ENCODE results near the gene ZCCHC4. TPM values are rescaled to one million over a fixed set of nuclear protein-coding genes. Genes with fewer than 3 reads are reported as not detected.

The ZCCHC4 gene, protein sequence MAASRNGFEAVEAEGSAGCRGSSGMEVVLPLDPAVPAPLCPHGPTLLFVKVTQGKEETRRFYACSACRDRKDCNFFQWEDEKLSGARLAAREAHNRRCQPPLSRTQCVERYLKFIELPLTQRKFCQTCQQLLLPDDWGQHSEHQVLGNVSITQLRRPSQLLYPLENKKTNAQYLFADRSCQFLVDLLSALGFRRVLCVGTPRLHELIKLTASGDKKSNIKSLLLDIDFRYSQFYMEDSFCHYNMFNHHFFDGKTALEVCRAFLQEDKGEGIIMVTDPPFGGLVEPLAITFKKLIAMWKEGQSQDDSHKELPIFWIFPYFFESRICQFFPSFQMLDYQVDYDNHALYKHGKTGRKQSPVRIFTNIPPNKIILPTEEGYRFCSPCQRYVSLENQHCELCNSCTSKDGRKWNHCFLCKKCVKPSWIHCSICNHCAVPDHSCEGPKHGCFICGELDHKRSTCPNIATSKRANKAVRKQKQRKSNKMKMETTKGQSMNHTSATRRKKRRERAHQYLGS
- 10 to 100 TPM; 14.2 to 18.9 (median 15.2) TPM for total RNA-seq

DNA sequence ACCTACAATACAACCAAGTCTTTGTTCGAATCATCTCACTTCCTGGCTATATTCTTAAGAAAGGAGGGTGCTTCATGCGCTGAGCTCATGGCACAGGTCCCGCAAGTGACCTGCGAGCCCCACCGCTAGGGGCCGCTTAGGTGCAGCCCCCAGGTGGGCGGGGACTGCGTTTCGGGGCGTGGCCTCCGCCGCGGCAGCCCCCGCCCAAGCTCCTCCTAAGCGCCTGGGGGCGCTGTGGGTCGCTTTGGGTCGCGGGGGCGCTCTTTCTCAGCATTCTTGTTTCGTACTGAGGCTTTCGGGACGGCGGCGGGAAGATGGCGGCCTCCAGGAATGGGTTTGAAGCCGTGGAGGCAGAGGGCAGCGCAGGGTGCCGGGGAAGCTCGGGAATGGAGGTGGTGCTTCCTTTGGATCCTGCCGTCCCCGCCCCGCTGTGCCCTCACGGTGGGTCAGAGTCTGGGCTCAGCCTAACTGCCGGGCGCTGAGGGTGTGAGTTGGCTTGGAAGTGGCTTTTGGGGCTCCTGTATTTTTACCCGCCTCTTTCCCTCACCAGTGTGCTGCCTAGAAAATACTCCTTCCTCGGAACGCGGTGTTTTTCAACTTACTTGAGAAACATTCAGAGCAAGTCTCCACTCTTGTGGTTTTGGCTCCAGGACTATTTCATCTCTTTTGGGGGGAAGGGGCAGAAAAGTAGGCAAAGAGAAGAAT is at the start of gene ZCCHC4:
Gene ZCCHC4, plus strand, starts transcription at position 279 of the 705 bp plus-strand sequence. Its CDS starts 36 bp downstream, at position 315.
- peaks cover 13% of the 10 kb centered on the region for H3K36me3 Mint-ChIP-seq (ENCODE audit: insufficient read depth)
- H3K4me1 Mint-ChIP-seq (ENCODE audit: low read depth): peaks cover 23% of the 10 kb centered on the region
- DNase-seq (peak; percentile 89), ATAC-seq (peak; percentile 97 to 98)
- peaks cover 6% of the 10 kb centered on the region for H3K27me3 Mint-ChIP-seq (ENCODE audit: low read depth)
- peak within 1 kb of the TSS; percentile 99 for H3K4me3 Mint-ChIP-seq
- no peaks in the 10 kb centered on the region for H3K9me3 Mint-ChIP-seq

DNA sequence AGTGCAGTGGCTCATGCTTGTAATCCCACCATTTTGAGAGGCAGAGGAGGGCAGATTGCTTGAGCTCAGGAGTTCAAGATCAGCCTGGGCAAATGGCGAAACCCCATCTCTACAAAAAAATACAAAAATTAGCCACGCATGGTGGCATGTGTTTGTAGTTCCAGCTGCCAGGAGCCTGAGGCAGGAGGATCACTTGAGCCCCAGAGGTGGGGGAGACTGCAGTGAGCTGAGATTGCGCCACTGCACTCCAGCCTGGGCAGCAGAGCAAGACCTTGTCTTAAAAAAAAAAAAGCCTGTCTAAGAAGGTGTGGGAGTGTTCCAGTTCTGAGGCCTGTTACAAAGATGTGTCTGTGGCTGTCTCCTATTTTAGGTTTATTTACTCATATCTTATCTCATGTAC is 40.7 kb upstream of the ZCCHC4 start:
- H3K4me3 Mint-ChIP-seq: no peak overlapping the region
- H3K4me1 Mint-ChIP-seq (ENCODE audit: low read depth): no peaks in the 10 kb centered on the region
- H3K9me3 Mint-ChIP-seq: no peaks in the 10 kb centered on the region
- peaks cover 33% of the 10 kb centered on the region for H3K36me3 Mint-ChIP-seq (ENCODE audit: insufficient read depth)
- ATAC-seq: no peak
- H3K27me3 Mint-ChIP-seq (ENCODE audit: low read depth): no peaks in the 10 kb centered on the region
- DNase-seq: no peak

DNA sequence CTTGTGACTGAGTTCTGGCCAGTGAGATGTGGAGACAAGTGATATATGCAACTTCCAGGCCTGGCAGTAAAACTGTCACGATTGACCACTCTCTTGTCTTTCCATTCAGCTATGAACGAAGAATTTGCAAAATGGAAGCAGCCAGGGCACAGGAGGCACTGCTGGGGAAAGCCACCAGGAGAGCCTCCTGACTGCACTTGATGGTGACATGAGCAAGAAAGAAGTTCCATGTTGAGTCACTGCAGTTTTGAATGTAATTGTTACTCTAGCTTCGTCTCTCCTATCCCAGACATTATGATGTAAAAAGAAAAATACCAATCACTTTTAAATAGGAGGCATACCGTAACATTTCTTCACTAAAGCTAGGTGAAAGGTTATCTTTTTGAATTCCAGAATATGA is 32.4 kb upstream of the ZCCHC4 start:
- ATAC-seq (no peak), DNase-seq (no peak)
- no peaks in the 10 kb centered on the region for H3K4me1 Mint-ChIP-seq (ENCODE audit: low read depth)
- H3K27me3 Mint-ChIP-seq (ENCODE audit: low read depth): no peaks in the 10 kb centered on the region
- no peak overlapping the region for H3K4me3 Mint-ChIP-seq
- no peaks in the 10 kb centered on the region for H3K9me3 Mint-ChIP-seq
- H3K36me3 Mint-ChIP-seq (ENCODE audit: insufficient read depth): peaks cover 15% of the 10 kb centered on the region

DNA sequence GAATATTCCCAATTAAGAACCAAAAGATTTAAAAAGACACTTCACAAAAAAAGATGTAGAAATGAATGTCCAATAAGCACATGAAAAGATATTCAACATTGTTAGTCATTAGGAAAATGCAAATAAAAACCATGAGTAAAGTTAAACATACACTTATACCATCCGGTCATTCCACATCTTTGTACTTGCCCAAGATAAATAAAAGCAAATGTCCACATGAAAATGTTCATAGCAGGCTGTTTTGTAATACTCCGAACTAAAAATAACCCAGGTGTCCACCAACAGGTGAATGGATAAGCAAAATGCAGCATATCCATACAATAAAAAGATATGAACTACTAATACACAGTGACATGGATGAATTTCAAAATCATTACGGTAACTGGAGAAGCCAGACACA is 28.6 kb upstream of the ZCCHC4 start:
- peaks cover 15% of the 10 kb centered on the region for H3K9me3 Mint-ChIP-seq
- peaks cover 18% of the 10 kb centered on the region for H3K36me3 Mint-ChIP-seq (ENCODE audit: insufficient read depth)
- no peak overlapping the region for H3K4me3 Mint-ChIP-seq
- ATAC-seq (no peak), DNase-seq (no peak)
- no peaks in the 10 kb centered on the region for H3K4me1 Mint-ChIP-seq (ENCODE audit: low read depth)
- peaks cover 6% of the 10 kb centered on the region for H3K27me3 Mint-ChIP-seq (ENCODE audit: low read depth)

DNA sequence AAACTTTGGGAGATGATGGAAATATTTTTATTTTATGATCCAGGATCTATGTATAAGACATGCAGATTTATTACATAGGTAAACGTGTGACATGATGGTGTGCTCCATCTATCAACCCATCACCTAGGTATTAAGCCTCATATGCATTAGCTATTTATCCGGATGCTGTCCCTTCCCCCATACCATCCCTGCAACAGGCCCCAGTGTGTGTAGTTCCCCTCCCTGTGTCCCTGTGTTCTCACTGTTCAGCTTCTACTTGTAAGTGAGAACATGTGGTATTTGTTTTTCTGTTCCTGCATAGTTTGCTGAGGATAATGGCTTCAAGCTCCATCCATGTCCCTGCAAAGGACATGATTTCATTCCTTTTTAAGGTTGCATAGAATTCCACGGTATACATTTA is 28.1 kb upstream of the ZCCHC4 start:
- no peak overlapping the region for H3K4me3 Mint-ChIP-seq
- H3K9me3 Mint-ChIP-seq: peaks cover 15% of the 10 kb centered on the region
- no peaks in the 10 kb centered on the region for H3K4me1 Mint-ChIP-seq (ENCODE audit: low read depth)
- H3K27me3 Mint-ChIP-seq (ENCODE audit: low read depth): peaks cover 6% of the 10 kb centered on the region
- no peak for DNase-seq
- H3K36me3 Mint-ChIP-seq (ENCODE audit: insufficient read depth): peaks cover 18% of the 10 kb centered on the region
- ATAC-seq: no peak

DNA sequence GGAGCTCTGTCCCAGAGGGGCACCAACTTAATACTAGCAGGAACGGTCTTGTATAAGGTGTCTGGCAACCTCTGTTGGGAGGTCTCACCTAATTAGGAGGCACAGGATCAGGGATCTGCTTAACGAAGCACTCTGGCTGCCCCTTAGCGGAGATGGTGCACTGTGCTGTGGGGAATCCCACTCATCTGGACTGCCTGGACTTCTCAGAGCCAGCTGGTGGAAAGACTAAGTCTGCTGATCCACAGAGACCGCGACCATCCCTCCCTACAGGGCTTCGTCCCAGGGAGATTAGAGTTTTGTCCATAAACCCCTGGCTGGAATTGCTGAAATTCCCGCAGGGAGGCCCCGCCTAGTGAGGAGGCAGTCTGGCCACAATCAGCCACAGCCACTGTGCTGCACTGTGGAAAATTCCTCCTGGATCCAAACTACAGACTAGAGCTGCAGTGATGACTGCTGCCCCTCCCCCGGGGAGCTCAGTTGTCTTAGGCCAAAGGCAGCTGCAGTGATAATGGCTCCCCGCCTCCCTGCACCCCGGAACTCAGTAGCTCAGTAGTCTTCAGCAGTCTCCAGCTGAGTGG is 22.0 kb upstream of the ZCCHC4 start:
- Mint-ChIP-seq H3K4me3 (no peak overlapping the region), H3K9me3 (peaks cover 15% of the 10 kb centered on the region), H3K36me3 (ENCODE audit: insufficient read depth) (peaks cover 6% of the 10 kb centered on the region), H3K27me3 (ENCODE audit: low read depth) (peaks cover 6% of the 10 kb centered on the region), H3K4me1 (ENCODE audit: low read depth) (no peaks in the 10 kb centered on the region)
- DNase-seq (no peak), ATAC-seq (no peak)

DNA sequence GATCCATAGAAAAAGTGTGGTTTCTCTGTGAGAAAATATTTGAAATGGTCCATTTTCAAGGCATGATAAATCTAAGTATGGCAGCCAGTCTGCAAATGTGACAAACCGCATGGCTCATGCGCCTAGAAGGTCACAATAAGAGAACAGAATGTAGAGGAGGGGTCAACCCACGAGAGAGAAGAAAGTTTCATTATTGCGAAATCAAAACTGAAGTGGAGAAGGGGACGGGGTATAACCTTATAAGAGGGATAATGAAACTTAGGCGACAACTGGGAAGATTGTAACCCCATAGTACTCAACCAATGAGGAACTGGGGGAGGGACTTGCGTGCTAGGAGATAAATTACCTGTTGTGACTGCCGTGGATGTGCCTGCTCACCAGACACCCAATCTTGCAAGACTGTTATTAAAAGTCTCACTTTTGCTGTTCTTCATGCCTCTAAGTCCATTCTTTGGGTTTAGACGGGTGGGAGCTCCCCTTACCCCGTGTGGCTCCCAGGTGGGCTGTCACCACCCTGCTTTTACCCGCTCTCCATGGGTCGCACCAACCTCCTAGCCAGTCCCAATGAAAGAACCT is 21.3 kb upstream of the ZCCHC4 start:
- ATAC-seq: no peak
- Mint-ChIP-seq H3K4me3 (no peak overlapping the region), H3K4me1 (ENCODE audit: low read depth) (no peaks in the 10 kb centered on the region)

DNA sequence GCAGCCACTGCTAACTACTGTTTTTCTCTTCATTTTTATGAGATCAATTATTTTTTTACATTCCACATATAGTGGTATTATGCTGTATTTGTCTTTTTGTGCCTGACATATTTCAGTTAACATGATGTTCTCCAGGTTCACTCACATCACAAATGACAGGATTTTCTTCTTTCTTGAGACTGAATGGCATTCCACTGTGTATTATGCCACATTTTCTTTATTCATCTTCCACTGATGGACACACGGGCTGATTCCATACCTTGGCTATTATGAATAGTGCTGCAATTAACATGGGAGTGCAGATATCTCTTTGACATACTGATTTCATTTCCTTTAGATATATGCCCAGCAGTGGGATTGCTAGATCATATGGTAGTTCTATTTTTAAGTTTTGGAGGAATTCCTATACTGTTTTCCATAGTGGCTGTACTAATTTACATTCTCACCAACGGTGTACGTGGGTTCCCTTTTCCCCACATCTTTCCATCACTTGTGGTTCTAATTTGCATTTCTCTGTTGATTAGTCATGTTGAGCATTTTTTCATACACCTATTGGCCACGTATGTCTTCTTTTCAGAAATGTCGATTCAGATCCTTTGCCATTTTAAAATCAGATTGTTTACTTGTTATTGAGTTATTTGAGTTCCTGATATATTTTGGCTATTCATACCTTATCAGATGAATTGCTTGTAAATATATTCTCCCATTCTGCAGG is 14.9 kb upstream of the ZCCHC4 start:
- DNase-seq (no peak), ATAC-seq (no peak)
- H3K4me3 Mint-ChIP-seq: no peak overlapping the region
- H3K4me1 Mint-ChIP-seq (ENCODE audit: low read depth): no peaks in the 10 kb centered on the region
- no peaks in the 10 kb centered on the region for H3K36me3 Mint-ChIP-seq (ENCODE audit: insufficient read depth)
- H3K27me3 Mint-ChIP-seq (ENCODE audit: low read depth): peaks cover 11% of the 10 kb centered on the region
- H3K9me3 Mint-ChIP-seq: no peaks in the 10 kb centered on the region

More for the DNA sequence above, 21.3 kb upstream of the ZCCHC4 start:
- Mint-ChIP-seq H3K36me3 (ENCODE audit: insufficient read depth) (peaks cover 6% of the 10 kb centered on the region), H3K9me3 (peaks cover 15% of the 10 kb centered on the region), H3K27me3 (ENCODE audit: low read depth) (peaks cover 6% of the 10 kb centered on the region)
- DNase-seq: no peak

DNA sequence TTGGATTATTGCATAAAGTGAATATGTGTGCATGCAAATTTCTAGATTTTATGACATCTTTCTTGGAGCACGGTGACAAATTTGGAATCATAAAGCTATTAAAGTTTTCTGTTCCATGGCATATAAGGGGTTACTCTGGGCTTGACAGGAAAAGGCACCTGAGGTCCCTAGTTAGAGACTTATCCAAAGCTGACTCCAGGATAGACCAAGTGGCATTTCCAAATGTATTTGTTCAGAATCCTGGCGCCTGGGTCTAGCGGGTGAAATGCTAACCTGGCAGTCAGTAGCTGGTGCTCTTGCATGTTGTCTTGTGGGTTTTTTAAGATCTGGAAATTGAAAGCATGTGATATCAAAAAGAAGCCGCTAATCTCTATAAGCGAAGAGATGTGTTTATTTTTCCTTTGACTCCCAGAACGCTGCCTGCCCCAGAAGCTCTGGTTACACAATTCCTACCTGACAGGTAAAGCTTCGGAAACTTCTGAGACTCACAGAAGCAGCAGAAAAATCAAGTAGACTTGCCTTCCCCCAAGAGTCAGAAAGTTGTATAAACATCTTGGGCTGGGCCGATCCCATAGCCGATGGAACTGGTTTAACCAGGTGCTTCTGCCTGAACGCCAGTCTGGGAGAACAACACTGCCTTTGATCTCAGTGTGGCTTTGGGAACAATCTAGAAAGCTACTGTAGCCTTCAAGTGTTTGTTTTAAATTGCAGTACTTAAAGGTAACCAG is 12.9 kb upstream of the ZCCHC4 start:
- H3K4me1 Mint-ChIP-seq (ENCODE audit: low read depth): no peaks in the 10 kb centered on the region
- H3K36me3 Mint-ChIP-seq (ENCODE audit: insufficient read depth): no peaks in the 10 kb centered on the region
- H3K27me3 Mint-ChIP-seq (ENCODE audit: low read depth): peaks cover 12% of the 10 kb centered on the region
- no peaks in the 10 kb centered on the region for H3K9me3 Mint-ChIP-seq
- H3K4me3 Mint-ChIP-seq: no peak overlapping the region
- ATAC-seq: no peak
- no peak for DNase-seq

DNA sequence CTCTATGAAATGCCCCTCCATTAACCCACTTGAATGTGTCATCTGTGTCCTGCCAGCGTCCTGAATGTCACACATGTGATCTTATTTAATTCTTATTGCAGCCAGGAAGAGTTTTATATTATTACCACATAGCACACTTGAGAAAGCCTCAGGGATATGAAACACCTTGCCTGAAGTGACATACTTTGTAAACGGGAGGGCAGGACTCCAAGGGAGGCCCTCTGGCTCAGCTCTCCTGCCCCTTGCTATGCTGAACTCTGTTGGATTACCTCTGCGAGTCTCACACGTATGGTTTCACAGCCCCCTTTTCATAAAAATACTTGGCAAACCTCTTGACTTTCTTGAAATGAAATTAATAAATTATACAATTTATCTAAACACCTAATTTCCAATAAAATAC is 11.1 kb upstream of the ZCCHC4 start:
- Mint-ChIP-seq H3K36me3 (ENCODE audit: insufficient read depth) (no peaks in the 10 kb centered on the region), H3K4me1 (ENCODE audit: low read depth) (no peaks in the 10 kb centered on the region), H3K9me3 (no peaks in the 10 kb centered on the region), H3K4me3 (no peak overlapping the region), H3K27me3 (ENCODE audit: low read depth) (peaks cover 14% of the 10 kb centered on the region)
- ATAC-seq (no peak), DNase-seq (no peak)

DNA sequence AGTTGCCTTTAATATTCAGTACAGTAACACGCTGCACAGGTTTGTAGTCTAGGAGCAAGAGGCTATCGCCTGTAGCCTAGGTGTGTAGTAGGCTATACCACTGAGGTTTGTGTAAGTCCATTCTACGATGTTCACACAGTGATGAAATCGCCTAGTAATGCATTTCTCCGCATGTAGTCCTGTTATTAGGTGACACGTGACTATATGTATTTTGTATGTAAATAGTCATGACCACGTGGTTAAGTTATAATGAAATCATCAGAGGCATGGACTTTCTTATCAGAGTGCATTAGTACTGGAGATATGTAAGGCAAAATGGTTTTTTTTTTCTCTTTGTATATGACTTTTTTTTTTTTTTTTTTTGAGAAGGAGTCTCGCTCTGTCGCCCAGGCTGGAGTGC is 9.9 kb upstream of the ZCCHC4 start:
- H3K4me3 Mint-ChIP-seq: no peak overlapping the region
- no peaks in the 10 kb centered on the region for H3K4me1 Mint-ChIP-seq (ENCODE audit: low read depth)
- DNase-seq (no peak), ATAC-seq (no peak)
- H3K27me3 Mint-ChIP-seq (ENCODE audit: low read depth): peaks cover 14% of the 10 kb centered on the region
- no peaks in the 10 kb centered on the region for H3K9me3 Mint-ChIP-seq
- no peaks in the 10 kb centered on the region for H3K36me3 Mint-ChIP-seq (ENCODE audit: insufficient read depth)

DNA sequence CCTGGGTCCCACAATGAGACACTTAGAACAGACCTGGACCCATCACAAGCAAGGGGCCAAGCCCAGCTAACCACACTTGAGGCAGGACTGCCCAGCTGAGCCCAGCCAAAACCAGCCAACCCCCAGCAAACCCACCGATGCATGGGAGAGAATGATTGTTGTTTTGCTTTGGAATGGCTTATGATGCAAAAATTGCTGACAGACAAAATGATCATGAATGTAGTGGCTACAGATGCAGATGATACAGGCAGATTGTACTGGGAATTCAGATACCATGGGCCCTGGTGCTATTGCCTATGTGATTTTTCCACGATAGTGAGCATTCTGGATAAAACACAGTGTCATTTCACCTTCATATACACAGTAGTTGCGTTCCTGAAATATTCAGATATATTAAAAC is 9.0 kb upstream of the ZCCHC4 start:
- ATAC-seq (no peak), DNase-seq (no peak)

DNA sequence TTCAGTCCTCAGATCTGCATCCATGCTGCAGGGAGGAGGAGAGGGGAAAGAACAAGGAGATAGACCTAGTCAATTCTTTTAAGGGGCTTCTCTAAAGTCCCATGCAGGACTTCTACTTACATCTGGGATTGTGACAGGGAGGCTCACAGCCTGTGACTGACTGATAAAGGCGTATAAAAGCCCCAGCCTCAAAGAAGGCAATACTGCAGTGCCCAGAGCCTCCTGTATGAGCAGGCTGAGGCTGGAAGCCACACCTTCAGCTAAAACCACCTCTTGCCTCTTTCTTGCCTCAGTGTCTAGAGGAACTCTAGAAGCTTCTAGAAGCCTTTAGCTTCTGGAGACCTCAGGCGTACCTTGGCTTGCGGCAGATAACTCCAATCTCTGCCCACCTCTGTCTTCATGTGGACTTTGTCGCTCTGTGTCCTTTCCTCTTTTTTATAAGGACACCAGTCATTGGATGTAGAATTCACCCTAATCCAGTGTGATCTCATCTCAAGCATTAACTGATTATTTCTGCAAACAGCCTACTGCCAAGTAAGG is 6.0 kb upstream of the ZCCHC4 start:
- no peaks in the 10 kb centered on the region for H3K36me3 Mint-ChIP-seq (ENCODE audit: insufficient read depth)
- H3K4me1 Mint-ChIP-seq (ENCODE audit: low read depth): peaks cover 1% of the 10 kb centered on the region
- peaks cover 9% of the 10 kb centered on the region for H3K27me3 Mint-ChIP-seq (ENCODE audit: low read depth)
- no peak for ATAC-seq
- DNase-seq: no peak
- no peak overlapping the region for H3K4me3 Mint-ChIP-seq
- no peaks in the 10 kb centered on the region for H3K9me3 Mint-ChIP-seq

More for the DNA sequence above, 9.0 kb upstream of the ZCCHC4 start:
- Mint-ChIP-seq H3K4me3 (no peak overlapping the region), H3K4me1 (ENCODE audit: low read depth) (no peaks in the 10 kb centered on the region), H3K36me3 (ENCODE audit: insufficient read depth) (no peaks in the 10 kb centered on the region), H3K9me3 (no peaks in the 10 kb centered on the region), H3K27me3 (ENCODE audit: low read depth) (peaks cover 20% of the 10 kb centered on the region)
